Activated T-cell treated with anti-CD3 and anti-CD28 coated beads, Interleukin-2, amount 50 U/mL, for 4 hours (primary cell): ENCODE measurements around the gene RAB11A. TPM values are rescaled to one million over a fixed set of nuclear protein-coding genes. Genes with fewer than 3 reads are reported as not detected.
"Not testable (repeated sequence)": the region's sequence is repeated elsewhere in the genome, so short reads cannot be mapped to it uniquely, and the experiment has no call there.

ENCODE experiments used
- ATAC-seq, 2 donors: fragments of 200-7000 bp; cut with Tn5 transposase; one replicate each; pipeline ENCODE4 v1.10.0; 2021
- DNase-seq: peaks from one replicate; pipeline ENCODE4 v3.0.0-alpha.2; 2020
- H3K27me3 Mint-ChIP-seq: one replicate; pipeline ENCODE4 v1.8.0; 2021; ENCODE audit warnings: low read depth, mixed read lengths
- H3K36me3 Mint-ChIP-seq: one replicate; pipeline ENCODE4 v1.8.0; 2022; ENCODE audit warnings: mixed read lengths; ENCODE audit not compliant: insufficient read depth
- H3K4me1 Mint-ChIP-seq: one replicate; pipeline ENCODE4 v1.8.0; 2021; ENCODE audit warnings: low read depth, mixed read lengths
- H3K4me3 Mint-ChIP-seq: one replicate; pipeline ENCODE4 v1.8.0; 2021; ENCODE audit warnings: mild to moderate bottlenecking, moderate library complexity, mixed read lengths
- H3K9me3 Mint-ChIP-seq: one replicate; pipeline ENCODE4 v1.8.0; 2021; ENCODE audit warnings: mixed read lengths
- total RNA-seq, 3 donors: library from RNA; stranded (reverse); gene quantifications; one replicate each; pipeline ENCODE4 v1.2.1, GENCODE V29; 2021

RAB11A gene
- total RNA-seq, 3 donors from 2014 or later: 127 to 139 (median 136) TPM

GRCh38 chr15:65867244-65867643 lies 2.0 kb upstream of the RAB11A start:
- Mint-ChIP-seq H3K4me3 (no peak overlapping the region), H3K9me3 (no peaks in the 10 kb centered on the region), H3K27me3 (peaks cover 3% of the 10 kb centered on the region), H3K4me1 (peaks cover 19% of the 10 kb centered on the region), H3K36me3 (no peaks in the 10 kb centered on the region)
- ATAC-seq: no peak
- DNase-seq: no peak

GRCh38 chr15:65867933-65868332 lies 1.4 kb upstream of the RAB11A start:
- H3K4me3 Mint-ChIP-seq, ATAC-seq, H3K36me3 Mint-ChIP-seq, H3K9me3 Mint-ChIP-seq, H3K27me3 Mint-ChIP-seq, DNase-seq: not testable (repeated sequence)
- H3K4me1 Mint-ChIP-seq: peaks cover 21% of the 10 kb centered on the region

- Mint-ChIP-seq H3K4me3 (peak overlapping the region; percentile 99), H3K4me1 (peaks cover 25% of the 10 kb centered on the region)
Observed at GRCh38 chr15:65868546-65869125, 655 bp upstream of the RAB11A start.

GRCh38 chr15:65869954-65870871 lies 922 bp downstream of the RAB11A start:
- Mint-ChIP-seq H3K36me3 (peaks cover 2% of the 10 kb centered on the region), H3K27me3 (peaks cover 3% of the 10 kb centered on the region), H3K4me1 (peaks cover 30% of the 10 kb centered on the region), H3K4me3 (peak overlapping the region; percentile 99), H3K9me3 (no peaks in the 10 kb centered on the region)
- ATAC-seq: no peak
- DNase-seq: no peak

More at GRCh38 chr15:65868546-65869125, 655 bp upstream of the RAB11A start:
- no peak for ATAC-seq
- Mint-ChIP-seq H3K36me3 (peaks cover 2% of the 10 kb centered on the region), H3K27me3 (peaks cover 3% of the 10 kb centered on the region), H3K9me3 (no peaks in the 10 kb centered on the region)
- no peak for DNase-seq

GRCh38 chr15:65870889-65871533 lies 1.7 kb downstream of the RAB11A start:
- Mint-ChIP-seq H3K9me3 (no peaks in the 10 kb centered on the region), H3K27me3 (peaks cover 3% of the 10 kb centered on the region), H3K36me3 (peaks cover 5% of the 10 kb centered on the region), H3K4me3 (peak overlapping the region; percentile 99), H3K4me1 (peaks cover 36% of the 10 kb centered on the region)
- DNase-seq (no peak), ATAC-seq (peak; percentile 19 to 31)

- Mint-ChIP-seq H3K4me1 (peaks cover 36% of the 10 kb centered on the region), H3K4me3 (peak overlapping the region; percentile 3)
- H3K9me3 Mint-ChIP-seq, DNase-seq, ATAC-seq, H3K27me3 Mint-ChIP-seq, H3K36me3 Mint-ChIP-seq: not testable (repeated sequence)
Observed at GRCh38 chr15:65871886-65872285, 2.6 kb downstream of the RAB11A start.

- H3K36me3 Mint-ChIP-seq, H3K9me3 Mint-ChIP-seq, ATAC-seq, H3K27me3 Mint-ChIP-seq, DNase-seq: not testable (repeated sequence)
- Mint-ChIP-seq H3K4me1 (peaks cover 39% of the 10 kb centered on the region), H3K4me3 (peak overlapping the region; percentile 0)
Observed at GRCh38 chr15:65872596-65872995, 3.3 kb downstream of the RAB11A start.

- Mint-ChIP-seq H3K27me3 (peaks cover 3% of the 10 kb centered on the region), H3K4me3 (no peak overlapping the region), H3K9me3 (no peaks in the 10 kb centered on the region), H3K36me3 (peaks cover 11% of the 10 kb centered on the region), H3K4me1 (peaks cover 41% of the 10 kb centered on the region)
- no peak for ATAC-seq
- no peak for DNase-seq
Observed at GRCh38 chr15:65873256-65873655, 4.0 kb downstream of the RAB11A start.

GRCh38 chr15:65875458-65875857 lies 6.2 kb downstream of the RAB11A start:
- no peaks in the 10 kb centered on the region for H3K9me3 Mint-ChIP-seq
- no peaks in the 10 kb centered on the region for H3K27me3 Mint-ChIP-seq
- ATAC-seq (no peak), DNase-seq (no peak)
- H3K36me3 Mint-ChIP-seq: peaks cover 14% of the 10 kb centered on the region
- H3K4me3 Mint-ChIP-seq: no peak overlapping the region
- H3K4me1 Mint-ChIP-seq: peaks cover 38% of the 10 kb centered on the region

GRCh38 chr15:65877749-65878148 lies 8.5 kb downstream of the RAB11A start:
- Mint-ChIP-seq H3K9me3 (no peaks in the 10 kb centered on the region), H3K36me3 (peaks cover 18% of the 10 kb centered on the region), H3K4me3 (no peak overlapping the region), H3K27me3 (no peaks in the 10 kb centered on the region), H3K4me1 (peaks cover 40% of the 10 kb centered on the region)
- DNase-seq (no peak), ATAC-seq (peak; percentile 32 to 46)

- Mint-ChIP-seq H3K36me3 (peaks cover 36% of the 10 kb centered on the region), H3K4me1 (peaks cover 57% of the 10 kb centered on the region), H3K27me3 (no peaks in the 10 kb centered on the region), H3K4me3 (no peak overlapping the region), H3K9me3 (no peaks in the 10 kb centered on the region)
- ATAC-seq: peak in 1 of 2 donors; percentile 61
- DNase-seq: no peak
Observed at GRCh38 chr15:65881766-65882434, 12.6 kb downstream of the RAB11A start.

- Mint-ChIP-seq H3K4me1 (peaks cover 68% of the 10 kb centered on the region), H3K27me3 (no peaks in the 10 kb centered on the region), H3K4me3 (no peak overlapping the region), H3K9me3 (no peaks in the 10 kb centered on the region), H3K36me3 (peaks cover 46% of the 10 kb centered on the region)
- no peak for ATAC-seq
- DNase-seq: no peak
Observed at GRCh38 chr15:65883571-65883970, 14.3 kb downstream of the RAB11A start.

GRCh38 chr15:65884511-65884910 lies 15.2 kb downstream of the RAB11A start:
- no peak for ATAC-seq
- H3K4me1 Mint-ChIP-seq: peaks cover 77% of the 10 kb centered on the region
- no peak overlapping the region for H3K4me3 Mint-ChIP-seq
- DNase-seq: no peak
- H3K36me3 Mint-ChIP-seq: peaks cover 48% of the 10 kb centered on the region
- H3K9me3 Mint-ChIP-seq: no peaks in the 10 kb centered on the region
- H3K27me3 Mint-ChIP-seq: no peaks in the 10 kb centered on the region

- no peak for ATAC-seq
- Mint-ChIP-seq H3K27me3 (no peaks in the 10 kb centered on the region), H3K9me3 (no peaks in the 10 kb centered on the region), H3K36me3 (peaks cover 49% of the 10 kb centered on the region), H3K4me1 (peaks cover 81% of the 10 kb centered on the region), H3K4me3 (no peak overlapping the region)
- no peak for DNase-seq
Observed at GRCh38 chr15:65885668-65886218, 16.5 kb downstream of the RAB11A start.
